ENCODE results near the gene ITGB3.

The ITGB3 gene

DNA sequence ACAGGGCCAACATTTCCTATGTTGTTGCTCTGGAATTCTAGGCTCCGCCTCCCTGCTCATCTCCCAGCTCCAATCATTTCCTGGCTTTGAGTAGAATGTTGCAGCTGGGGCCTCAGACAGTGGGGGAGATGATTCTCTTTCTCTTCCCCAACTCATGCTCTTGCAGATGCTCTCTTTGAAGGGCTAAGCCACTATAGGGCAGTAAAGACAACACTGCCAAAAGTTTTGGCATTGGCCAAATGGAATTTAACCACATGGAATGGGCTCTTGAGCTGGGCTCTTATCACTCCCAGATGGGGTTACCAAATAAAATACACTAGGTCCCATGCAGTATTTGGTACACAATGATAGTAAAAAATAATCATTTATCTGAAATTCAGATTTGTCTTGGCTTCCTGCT, 50.6 kb downstream of the ITGB3 start:
- DNase-seq: no peak

DNA sequence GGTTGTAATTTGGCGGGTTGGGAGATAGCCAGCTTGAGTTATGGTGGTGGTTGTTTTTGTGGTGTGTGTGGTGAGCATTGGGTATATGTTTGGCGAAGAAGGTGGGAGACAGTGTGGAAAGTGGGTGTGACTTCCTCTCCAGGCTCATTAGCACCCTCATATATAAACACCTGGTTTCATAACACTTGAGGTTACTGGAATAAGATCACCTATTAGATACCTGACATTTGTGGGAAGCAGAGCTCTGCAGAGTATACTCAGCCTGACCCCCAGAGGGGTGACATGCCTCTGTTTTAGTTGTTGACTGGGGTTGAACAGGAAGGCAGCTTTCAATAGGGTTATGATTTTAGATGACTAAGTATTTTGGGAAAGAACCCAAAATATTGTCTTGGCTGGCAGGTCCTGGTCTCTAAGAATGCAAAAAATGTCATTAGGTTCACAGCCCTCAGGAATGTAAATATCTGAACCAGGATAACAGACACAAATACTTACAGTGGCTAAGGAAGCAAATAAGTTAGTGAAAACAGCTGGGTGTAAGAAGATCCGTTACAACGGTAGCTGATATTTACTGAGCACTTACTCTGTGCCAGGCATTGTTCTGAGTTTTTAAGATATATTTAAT, 51.8 kb downstream of the ITGB3 start:
- DNase-seq: no peak

DNA sequence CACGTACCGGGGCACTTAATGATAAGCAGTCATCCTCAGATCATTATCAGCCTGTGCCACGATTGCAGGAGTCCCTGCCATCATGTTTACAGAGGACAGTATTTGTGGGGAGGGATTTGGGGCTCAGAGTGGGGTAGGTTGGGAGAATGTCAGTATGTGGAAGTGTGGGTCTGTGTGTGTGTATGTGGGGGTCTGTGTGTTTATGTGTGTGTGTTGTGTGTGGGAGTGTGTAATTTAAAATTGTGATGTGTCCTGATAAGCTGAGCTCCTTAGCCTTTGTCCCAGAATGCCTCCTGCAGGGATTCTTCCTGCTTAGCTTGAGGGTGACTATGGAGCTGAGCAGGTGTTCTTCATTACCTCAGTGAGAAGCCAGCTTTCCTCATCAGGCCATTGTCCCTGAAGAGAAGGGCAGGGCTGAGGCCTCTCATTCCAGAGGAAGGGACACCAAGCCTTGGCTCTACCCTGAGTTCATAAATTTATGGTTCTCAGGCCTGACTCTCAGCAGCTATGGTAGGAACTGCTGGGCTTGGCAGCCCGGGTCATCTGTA, 56.6 kb downstream of the ITGB3 start:
- DNase-seq: no peak

DNA sequence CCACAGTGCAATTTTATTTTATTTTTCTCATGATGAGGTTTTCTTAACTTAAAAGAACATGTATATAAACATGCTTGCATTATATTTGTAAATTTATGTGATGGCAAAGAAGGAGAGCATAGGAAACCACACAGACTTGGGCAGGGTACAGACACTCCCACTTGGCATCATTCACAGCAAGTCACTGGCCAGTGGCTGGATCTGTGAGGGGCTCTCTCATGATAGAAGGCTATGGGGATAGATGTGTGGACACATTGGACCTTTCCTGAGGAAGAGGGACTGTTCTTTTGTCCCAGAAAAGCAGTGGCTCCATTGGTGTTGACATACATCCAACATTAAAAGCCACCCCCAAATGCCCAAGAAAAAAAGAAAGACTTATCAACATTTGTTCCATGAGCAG, 57.8 kb downstream of the ITGB3 start:
- no peak for DNase-seq

DNA sequence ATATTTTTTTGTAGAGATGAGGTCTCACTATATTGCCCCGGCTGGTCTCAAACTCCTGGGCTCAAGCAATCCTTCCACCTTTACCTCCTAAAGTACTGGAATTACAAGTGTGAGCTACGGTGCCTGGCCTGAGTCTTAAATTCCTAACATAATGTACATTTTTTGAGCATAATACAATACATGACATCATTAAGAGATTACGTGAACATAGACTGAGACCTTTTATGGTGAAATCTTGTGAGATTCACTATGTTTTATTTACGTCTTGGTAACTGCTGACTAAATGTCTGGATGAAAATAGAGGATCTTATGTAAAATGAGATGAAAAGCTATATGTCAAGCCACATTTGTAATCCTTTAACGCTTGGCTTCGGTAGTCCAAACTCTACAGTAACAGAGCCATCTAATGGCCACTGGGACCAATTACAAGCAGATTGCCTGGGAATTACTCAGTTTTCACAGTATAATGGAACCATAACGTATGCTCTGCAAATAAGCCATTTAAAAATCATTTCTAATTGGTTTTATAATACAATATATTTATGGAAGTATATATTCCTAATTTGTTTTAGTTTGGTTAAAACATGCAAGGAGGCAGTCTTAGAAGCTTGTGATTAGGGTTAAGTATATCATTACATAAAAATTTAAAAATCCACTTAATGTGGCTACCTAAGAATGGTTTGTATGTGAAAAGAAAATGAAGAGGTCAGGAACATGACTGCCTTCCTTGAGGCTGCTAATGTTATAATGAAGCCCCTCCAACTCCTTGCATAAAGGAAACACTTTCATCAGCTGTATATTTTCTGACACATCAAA, 62.0 kb downstream of the ITGB3 start:
- DNase-seq: peak; percentile 70

DNA sequence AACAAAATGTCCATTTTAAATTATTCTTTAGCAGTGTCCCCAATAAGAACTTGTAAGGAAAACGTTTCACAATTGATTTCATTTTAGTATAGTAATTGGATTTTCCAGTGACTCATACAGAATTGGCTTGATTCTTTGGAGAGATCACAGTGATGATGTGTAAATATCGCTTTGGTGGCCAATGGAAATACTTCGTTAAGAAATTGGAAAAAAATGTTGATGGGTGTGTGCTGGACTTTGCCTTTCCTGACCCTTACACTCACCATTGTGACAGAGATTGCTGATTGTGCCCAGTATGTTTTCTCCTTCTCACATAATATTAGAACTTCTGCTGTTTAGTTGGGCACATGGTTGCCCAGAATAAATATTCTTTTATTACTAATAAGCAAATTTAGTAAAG, 62.7 kb downstream of the ITGB3 start:
- DNase-seq: no peak

DNA sequence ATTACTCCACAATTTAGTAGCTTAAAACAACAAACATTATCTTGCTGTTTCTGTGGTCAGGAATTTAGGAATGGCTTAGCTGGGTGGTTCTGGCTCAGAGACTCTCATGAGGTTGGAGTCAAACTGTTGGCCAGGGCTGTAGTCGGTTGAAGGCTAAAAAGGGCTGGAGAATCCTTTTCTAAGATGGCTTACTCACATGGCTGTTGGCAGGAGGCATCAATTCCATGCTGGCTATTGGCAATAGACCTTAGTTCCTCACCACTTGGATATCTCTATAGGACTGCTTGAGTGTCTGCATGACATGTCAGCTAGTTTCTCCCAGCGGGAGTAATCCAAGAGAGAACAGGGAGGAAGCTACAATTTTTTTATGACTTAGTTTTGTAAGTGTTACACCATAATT, 63.5 kb downstream of the ITGB3 start:
- no peak for DNase-seq

DNA sequence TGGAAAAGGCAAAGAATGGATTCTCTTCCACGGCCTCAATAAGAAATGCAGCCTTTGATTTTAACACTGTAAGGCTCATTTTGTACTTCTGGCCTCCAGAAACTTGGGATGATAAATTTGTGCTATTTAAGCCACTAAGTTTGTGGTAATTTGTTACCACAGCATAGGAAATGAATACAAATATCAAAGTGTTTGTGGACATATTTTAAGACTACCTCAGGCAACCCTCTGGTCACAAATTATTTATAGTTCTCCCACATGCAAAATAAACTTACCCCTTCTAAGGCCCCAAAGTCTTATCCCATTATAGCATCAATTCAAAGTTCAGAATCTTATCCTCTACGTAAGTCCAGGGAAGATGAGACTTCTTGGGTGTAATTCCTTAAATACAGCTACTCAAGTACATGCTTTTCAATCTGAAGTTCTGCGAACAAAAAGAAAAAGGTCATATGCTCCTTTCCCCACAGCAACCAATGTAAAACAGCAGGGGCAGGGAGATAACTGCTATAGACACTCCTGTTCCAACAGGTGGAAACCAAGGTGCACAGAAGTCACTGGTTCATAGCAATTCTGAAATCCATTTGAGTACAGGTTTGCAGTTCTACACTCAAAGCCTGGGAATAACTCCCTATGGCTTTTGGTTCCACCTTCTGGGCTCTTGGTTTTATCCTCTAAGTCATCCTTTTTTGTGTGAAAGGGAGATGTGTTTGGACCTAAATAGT, 64.7 kb downstream of the ITGB3 start:
- no peak for DNase-seq

DNA sequence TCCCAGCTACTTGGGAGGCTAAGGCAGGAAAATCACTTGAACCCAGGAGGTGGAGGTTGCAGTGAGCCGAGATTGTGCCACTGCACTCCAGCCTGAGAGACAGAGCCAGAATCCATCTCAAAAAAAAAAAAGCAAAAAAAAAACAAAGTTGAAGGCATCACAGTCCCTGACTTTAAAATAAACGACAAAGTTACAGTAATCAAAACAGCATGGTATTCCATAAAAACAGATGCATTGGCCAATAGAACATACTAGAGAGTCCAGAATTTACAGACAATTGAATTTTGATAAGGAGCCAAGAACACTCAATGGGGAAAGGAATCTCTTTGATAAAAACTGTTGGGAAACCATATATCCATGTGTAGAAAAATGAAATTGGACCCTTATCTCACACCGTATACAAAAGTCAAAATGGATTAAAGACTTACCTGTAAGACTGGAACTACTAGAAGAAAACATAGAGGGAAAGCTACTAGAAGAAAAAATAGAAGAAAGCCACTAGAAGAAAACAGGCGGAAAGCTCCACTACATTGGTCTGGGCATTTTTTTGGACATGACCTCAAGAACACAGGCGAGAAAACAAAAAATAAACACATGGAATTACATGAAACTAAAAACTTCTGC, 67.4 kb downstream of the ITGB3 start:
- no peak for DNase-seq

DNA sequence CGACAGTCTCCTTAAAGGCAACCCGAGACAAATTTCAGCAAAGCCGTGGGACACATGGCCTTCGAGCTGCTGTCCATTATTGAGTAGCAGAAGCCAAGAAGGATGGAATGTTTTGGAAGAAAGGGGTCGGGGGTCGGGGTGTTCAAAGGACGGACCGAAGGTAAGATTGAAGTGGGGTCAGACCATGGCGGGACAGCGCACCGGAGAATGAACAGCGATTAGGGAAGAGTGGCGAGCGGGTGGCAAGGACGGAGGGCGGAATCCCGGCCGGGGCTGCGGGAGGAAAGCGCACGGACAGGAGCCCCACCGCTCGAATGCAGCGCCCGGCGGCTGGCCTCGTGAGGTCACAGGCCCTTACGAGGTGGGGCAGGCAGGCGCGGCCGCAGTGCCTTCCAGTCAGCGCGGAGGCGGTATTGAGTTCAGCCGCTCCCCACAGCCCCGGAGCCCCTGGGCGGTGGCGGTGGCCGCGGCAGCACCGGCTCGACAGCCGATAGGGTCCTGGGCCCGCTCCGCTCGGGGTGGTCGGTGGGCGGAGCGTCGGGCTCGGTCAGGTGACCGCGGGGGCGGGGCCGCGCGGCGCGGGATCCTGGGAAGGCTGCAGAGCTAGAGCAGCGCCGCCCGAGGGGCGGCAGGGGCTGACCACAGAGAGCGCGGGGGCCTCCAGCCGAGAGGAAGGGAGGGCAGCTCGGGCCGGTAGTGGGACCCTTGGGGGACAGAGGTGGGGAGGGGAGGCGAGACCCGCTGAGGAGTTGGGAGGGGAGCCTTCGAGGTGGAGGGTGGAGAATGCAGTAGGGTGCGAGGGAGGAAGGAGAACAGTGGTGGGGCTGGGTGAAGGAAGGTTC, 70.0 kb downstream of the ITGB3 start, which contains the start of gene EFCAB13:
EFCAB13 (plus strand) TSS at position 574 of the 842 bp plus-strand sequence. CDS start 4,399 bp downstream, outside the sequence.
- DNase-seq: peak; percentile 82

DNA sequence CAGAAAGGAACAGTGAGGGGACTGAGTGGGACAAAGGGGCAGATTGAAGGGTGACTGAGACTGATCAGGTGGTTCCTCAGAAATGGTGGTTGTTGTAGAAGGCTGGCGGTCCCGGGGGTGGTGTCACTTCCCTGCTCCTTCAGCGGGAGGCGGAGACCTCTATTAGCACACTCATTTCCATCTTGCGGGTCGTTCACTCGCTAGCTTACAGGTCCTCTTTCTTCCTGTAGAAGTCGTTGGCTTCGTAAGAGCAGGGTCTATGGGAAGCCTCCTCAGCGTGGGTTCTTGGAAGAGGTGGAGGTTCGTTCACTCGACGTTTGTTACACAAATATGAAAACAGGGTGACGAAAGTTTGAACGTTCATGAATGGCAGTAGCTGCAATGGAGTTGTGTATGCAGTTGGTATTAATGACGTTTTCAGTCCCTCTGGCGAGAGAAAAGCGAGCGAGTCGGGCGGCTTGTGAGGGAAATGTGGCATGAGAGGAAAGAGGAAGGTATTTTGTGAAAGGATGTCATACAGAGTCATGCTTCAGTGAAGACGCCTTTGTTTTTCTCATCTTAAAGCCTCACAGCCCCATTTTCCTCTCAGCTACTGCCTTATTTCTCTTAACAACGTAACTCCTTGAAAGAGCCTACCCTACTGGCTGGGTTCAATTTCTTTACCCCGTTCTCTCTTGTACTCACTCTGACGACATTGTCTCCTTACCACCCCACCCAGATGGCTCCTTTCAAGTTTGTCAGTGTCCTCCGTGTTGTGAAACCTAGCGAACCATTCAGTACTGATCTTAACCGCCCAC, 70.8 kb downstream of the ITGB3 start:
- peak; percentile 48 for DNase-seq

DNA sequence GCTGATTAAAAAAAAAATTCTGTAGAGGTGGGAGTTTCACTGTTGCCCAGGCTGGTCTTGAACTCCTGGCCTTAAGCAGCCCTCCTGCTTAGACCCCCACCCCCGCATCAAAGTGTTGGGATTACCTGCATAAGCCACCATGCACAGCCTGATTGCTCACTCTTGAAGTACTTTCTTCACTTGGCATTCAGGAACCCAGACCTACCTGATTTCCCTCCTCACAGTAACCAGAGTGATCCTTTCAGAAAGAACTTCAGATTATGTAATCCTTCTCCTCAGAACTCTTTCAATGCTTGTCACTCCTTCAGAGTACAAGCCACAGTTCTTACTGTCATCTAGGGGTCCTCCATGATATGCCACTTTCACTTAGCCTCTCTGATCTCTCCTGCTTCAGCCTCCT, 71.5 kb downstream of the ITGB3 start:
- DNase-seq: no peak

DNA sequence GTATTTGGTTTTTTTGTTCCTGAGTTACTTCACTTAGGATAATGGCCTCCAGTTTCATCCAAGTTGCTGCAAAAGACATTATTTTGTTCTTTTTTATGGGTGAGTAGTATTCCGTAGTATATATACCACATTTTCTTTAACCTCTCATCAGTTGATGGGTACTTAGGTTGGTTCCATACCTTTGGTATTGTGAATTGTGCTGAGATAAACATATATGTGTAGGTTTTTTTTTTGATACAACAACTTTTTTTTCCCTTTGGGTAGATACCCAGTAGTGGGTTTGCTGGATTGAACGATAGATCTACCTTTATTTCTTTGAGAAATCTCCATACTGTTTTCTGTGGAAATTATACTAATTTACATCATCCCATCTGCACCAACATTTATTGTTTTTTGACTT, 76.9 kb downstream of the ITGB3 start:
- DNase-seq: no peak

DNA sequence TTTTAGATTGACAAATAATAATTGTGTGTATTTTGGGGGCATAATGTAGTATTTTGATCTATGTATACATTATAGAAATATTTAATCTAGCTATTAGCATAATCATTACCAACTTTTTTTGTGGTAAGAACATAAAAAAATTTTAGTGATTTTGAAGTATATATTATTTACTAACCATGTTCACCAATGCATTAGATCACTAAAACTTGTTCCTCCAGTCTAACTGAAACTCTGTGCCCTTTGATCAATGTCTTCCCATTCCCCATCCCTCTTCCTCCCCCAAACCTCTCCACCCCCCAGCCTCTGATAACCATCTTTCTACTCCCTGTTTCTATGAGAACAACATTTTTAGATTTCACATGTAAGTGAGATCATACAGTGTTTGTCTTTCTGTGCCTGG, 78.7 kb downstream of the ITGB3 start:
- no peak for DNase-seq

DNA sequence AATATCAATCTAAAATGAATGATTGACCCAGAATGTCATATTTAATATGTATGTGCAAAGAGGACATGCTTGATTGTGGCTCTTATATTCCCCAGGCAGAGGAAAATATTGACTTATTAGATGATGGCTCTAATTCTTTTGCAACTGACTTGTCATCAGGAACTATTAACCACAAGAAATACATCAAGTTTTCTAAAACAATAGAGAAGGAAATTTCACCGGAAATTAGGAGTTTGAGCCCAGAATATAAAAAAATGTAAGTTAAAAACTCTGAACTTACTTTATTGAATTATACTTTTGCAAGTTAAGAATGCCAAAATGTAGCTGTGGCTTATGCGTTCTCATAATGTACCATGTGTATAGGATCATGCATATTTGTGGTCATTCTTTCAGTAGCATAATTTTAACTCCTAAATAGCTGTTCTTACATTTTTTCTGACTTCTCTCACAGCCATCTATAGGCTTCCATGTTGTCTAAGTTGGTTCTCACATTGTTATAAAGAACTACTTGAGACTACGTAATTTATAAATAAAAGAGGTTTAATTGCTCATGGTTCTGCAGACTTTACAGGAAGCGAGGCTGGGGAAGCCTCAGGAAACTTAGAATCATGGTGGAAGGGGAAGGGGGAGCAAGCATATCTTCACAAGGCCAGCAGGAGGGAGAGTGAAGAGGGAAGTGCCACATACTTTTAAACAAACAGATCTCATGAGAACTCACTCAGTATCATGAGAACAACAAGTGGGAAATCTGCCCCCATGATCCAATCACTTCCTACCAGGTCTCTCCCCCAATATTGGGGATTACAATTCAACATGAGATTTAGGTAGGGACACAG, 81.7 kb downstream of the ITGB3 start:
- DNase-seq: no peak

DNA sequence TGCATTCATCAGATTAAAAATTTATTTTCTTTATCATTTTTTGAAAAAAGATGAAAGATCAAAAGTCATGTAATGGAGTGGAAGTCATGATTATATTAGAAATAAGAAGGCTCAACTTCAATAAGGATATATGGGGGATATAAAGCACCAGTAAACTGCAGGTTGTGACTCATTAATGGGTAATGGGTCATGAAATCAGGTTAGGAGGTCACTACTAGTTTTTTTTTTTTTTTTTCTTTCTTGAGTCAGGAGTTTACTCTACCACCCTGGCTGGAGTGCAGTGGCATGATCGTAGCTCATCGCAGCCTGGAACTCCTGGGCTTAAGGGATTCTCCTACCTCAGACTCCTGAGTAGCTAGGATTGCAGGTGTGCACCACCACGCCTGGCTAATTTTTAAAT, 84.4 kb downstream of the ITGB3 start:
- DNase-seq: no peak

DNA sequence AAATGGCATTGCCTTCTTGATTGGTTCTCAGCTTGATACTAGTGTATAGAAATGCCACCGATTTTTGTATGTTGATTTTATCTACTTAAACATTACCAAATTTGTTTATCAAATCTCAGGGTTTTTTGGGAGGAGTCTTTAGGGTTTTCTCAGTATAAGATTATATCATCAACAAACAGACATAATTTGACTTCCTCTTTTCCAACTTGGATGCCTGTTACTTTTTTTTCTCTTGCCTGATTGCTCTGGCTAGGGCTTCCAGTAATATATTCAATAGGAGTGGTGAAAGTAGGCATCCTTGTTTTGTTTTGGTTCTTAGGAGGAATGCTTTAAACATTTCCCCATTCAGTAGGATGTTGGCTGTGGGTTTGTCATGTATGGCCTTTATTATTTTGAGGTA, 99.2 kb downstream of the ITGB3 start:
- no peak for DNase-seq

DNA sequence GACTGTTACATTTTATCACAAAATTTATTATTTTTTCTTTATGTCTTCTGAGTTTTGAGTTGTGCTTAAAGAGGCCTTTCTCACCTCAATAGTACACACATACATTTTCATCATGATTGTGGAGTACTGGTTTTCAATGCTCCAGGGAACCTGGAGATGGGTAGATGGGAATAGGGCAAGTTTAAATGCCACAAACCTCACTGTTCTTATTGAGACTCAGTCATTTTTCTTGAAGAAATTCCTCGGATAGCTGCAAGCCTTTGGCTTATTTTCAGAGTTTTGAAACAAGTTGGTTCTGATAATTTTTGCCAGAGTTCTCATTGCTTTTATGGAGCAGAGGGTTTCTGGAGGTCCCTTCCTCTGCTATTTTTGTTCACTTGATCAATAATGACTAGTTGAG, 105.0 kb downstream of the ITGB3 start:
- DNase-seq: no peak

Measured in CD4-positive, alpha-beta T cell treated with Interleukin-21 for 1 hour (primary cell).